LNCaP clone FGC (cell line): ENCODE data around the gene OVCA2.

Experiments used
- DNase-seq: peaks from one replicate; pipeline ENCODE4 v3.0.0-alpha.2; 2011; ENCODE audit warnings: low read depth
- H3K4me3 ChIP-seq: 2 replicates; pipeline ENCODE4 v1.5.1; 2011; ENCODE audit warnings: mild to moderate bottlenecking, low read depth, low read length, control low read depth
- CTCF ChIP-seq: IDR thresholded peaks from 2 replicates; pipeline ENCODE4 v1.5.1; 2012; ENCODE audit warnings: mild to moderate bottlenecking; ENCODE audit not compliant: control insufficient read depth, insufficient read depth; ENCODE audit errors: extremely low read depth

The OVCA2 gene

DNA sequence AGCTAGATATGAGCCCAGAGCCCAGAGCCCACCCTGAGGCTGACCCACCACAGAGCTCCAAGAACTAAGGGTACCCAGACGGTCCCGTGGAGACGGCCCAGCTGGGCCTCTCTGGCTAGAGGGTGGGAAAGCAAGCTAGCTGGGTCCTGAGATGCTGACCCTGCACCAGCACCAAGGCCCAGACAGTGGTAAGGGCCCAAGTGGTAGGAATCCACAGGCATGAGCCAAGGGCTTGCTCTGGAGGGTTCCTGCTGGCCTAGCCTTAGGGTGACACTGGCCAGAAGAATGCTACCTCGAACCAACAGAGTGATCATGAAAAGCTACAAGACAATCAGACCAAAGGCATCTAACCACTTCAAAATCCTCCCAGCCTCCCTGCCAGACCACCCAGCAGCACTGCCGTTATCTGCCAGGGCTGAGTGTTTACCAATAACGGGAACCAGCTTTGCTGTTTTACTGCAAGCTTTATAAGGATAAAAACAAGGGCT, 26.3 kb downstream of the OVCA2 start:
- TF ChIP-seq CTCF: no peak
- H3K4me3 ChIP-seq: no peak overlapping the region
- DNase-seq: no peak

- DNase-seq: no peak
- TF ChIP-seq CTCF: no peak
- no peak overlapping the region for H3K4me3 ChIP-seq
Observed at GRCh38 chr17:2068519-2069051, 26.8 kb downstream of the OVCA2 start.

GRCh38 chr17:2070241-2071023, 28.6 kb downstream of the OVCA2 start:
- H3K4me3 ChIP-seq: no peak overlapping the region
- no peak for DNase-seq
- peak; percentile 41 for TF ChIP-seq CTCF

DNA sequence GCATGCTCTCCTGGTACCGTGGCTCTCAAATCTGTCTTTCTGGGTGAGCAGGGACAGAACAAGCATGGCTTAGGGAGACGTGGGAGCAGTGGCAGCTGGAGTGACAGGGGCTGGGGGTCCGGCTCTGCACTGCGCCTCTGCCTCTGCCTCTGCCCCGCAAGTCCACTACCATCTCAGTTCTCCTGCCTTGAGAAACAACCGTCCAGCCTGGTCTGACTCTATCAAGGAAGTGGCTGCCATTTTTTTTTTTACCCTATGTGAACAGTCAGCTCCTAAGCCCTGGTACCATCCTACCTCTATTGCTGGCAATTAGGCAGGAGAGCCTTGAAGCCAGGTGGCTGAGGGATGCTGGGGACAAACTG, 29.2 kb downstream of the OVCA2 start:
- no peak for DNase-seq
- H3K4me3 ChIP-seq: no peak overlapping the region
- no peak for TF ChIP-seq CTCF

DNA sequence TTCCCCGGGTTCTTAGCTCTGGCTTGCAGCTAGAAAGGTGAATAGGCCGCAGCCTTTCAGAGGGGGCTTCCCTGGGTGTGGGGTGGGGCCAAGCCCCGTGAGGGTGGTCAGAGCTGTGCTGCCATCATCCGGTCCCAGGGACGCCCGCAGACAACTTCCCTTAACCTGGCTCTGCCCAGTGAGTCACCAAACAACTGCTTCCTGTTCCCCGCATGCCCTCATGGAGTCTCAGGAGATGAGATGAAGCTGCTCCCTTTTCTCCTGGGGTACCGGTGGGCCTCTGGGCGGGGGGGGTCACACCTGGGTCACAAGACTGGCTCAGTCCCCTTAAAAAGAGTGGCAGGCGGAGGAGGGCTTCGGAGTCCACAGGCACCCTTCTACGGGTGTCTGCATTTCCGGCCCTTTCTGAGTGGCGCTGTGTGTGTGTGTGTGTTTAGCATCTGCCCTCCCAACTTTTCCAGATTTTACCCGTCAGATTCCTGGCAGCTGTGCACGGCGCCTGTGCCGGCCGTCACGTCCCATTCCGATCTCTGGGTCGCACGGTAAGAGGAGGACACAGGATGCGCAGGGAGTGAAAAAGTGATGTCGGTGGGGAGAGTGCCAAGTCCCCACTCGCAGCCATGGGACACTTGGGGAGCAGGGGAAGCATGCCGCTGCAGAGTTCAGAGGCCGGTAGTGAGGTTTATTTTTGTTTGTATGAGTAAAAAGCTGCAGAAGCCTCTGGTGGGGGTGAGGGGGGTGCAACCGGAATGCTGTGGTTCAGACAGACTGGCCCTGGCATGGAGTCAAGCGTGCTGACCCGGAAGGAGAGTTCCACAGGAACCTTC, 29.8 kb downstream of the OVCA2 start:
- no peak overlapping the region for H3K4me3 ChIP-seq
- no peak for TF ChIP-seq CTCF
- DNase-seq: no peak

DNA sequence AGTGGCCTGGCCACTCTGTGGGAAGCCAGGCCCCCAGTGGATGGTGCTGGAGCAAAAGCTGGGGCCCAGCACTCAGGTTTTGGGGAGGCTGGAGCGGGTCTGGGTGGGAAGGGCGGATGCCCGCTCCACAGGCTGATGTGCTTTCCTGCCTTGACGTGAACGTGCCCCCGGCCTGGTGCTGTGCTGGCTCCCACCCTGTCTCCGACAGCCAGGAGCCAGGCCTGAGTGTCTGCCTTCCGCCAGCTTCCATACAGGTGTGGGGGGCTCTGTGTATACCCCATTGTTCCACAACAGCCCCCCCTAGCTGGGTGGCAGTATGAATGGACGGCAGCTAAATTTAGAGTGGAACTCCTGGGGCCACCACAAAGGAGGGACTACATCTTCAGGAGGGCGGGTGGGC, 33.1 kb downstream of the OVCA2 start:
- no peak overlapping the region for H3K4me3 ChIP-seq
- DNase-seq: no peak
- no peak for TF ChIP-seq CTCF
